Cerebellar nuclear complex (tissue), 1 donor: Measurements from ENCODE around the gene DYSF.

ENCODE experiments used
- DNase-seq, 2 experiments: peaks; one replicate each; lab custom pipeline; 2025; lab: John Stamatoyannopoulos, UW

Gene DYSF

DNA sequence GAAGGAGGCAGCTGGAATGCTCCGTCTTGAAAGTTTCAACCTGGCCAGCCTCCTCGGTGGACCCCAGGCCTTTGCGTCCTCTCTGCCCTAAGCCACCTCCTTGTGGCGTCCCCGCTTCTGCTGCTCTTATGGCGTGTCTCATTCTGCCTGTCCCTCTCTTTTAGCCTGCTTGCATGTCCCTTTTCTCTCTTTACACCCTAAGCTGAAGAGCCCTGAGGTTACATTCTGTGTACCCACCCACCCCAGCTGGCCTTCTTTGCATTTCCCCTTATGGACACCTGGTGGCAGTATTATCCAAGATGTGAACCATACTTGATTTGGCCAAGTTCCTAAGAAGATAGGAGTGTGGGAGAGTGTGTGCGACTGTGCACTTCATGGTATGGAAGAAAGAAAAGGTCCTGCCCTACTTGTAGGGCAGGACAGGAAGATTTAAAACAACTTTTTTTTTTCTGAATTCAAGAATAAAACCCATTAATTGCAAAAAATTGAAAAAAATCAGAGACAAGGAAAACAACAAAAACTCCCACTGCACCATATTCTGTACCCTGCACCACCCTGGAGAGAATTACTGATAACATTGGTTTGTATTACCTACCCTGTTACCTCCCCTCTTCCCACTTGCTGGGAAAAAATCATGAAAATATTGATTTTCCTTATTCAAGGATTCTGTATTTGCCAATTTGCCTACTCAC, 77.4 kb downstream of the DYSF start:
- DNase-seq, result no peak

- DNase-seq, result no peak
Measured at GRCh38 chr2:71531522-71532047, 78.2 kb downstream of the DYSF start.

- DNase-seq, result no peak
Measured at GRCh38 chr2:71532327-71532726, 79.0 kb downstream of the DYSF start.

GRCh38 chr2:71534201-71534600, 80.8 kb downstream of the DYSF start:
- no peak for DNase-seq

DNA sequence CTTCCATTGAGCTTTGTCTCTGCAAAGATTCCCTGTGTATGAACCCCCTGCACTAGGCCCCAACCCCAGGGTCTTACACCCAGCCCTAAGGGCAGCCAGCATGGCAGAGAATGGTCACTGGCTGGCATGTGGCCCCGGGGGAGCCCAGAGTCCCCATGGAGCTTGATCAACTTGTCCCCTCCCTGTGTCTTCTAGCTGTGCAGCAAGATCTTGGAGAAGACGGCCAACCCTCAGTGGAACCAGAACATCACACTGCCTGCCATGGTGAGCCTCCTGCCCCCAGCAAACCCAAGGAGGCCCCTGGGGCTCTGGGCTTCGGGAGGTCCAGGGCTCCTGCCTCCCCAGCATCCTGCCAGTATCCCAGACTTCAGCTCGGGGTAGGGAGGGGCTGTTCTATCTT, 81.5 kb downstream of the DYSF start:
- DNase-seq, result no peak

GRCh38 chr2:71535526-71535925, 82.2 kb downstream of the DYSF start:
- no peak for DNase-seq

GRCh38 chr2:71536226-71536671, 82.9 kb downstream of the DYSF start:
- no peak for DNase-seq

GRCh38 chr2:71538241-71538640, 84.9 kb downstream of the DYSF start:
- no peak for DNase-seq

GRCh38 chr2:71538656-71539265, 85.4 kb downstream of the DYSF start:
- no peak for DNase-seq

DNA sequence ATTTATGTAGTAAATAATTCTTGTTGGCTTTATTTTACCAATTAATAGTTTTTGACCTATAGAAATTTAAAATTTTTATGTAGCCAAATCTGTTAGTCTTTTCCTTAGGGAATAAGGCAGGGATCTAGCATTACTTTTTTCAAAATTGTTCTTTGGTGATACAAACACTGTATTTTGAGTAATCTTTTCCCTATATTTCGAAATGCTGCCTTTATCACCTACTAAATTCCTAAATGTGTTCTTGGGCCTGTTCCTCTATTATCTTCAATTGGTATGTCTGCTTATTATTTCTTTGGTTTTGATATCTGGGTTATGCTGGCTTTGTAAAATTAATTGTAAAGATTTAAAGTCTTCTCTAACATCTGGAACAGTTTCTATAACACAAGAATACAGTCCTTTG, 87.5 kb downstream of the DYSF start:
- DNase-seq, result no peak

GRCh38 chr2:71544919-71545571, 91.7 kb downstream of the DYSF start:
- DNase-seq, result no peak

- DNase-seq, result peak in 1 of 2 experiments; percentile 41
Measured at GRCh38 chr2:71545572-71546274, 92.4 kb downstream of the DYSF start.

DNA sequence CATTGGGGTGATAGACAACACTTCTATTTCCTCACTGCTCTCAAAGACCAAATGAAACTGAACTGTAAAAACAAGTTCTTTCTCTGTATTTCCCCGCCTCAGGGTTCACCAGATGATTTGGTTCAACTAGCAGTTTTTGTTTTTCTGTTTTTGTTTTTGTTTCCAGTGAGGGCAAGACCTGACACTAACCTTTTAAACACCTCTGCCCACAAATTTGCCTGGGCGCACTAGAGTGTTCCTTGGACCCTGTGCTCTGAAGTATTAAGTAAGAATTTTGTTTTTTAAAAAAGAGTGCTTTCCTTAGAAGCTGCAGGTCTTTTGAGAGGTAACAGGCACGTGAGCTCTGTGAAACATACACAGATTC, 92.9 kb downstream of the DYSF start:
- no peak for DNase-seq

- no peak for DNase-seq
Measured at GRCh38 chr2:71546777-71547281, 93.5 kb downstream of the DYSF start.

DNA sequence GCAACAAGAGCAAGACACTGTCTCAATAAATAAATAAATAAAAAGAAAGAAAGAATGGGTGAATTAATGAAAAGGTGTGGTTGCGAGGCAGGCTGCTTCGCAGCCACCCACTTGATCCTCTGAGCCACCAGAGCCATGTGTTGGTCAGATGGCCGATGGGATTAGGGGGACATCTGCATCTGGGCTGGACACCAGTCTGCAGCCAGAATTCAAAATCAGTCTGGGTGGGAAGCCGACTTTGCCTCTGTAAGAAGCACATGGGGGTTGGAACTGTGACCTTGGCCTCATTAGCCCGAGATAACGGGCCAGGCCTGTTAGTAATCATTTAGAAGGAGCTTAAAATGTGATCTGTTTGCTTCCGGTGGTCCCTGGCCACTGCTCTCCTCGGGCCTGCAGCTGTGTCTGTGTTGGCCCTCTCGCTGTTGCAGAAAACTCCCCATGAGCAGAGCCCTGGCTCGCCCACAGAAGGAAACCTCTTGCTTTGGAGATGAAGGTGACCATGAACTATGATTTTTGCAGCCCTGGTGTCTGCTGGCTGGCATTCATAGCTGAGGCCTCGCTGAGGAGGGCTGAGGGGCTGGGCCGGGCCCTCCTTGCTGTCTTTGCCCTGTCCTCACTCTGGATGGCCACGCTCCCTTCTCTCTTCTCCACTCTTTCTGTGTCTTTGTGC, 94.4 kb downstream of the DYSF start:
- DNase-seq, result no peak

DNA sequence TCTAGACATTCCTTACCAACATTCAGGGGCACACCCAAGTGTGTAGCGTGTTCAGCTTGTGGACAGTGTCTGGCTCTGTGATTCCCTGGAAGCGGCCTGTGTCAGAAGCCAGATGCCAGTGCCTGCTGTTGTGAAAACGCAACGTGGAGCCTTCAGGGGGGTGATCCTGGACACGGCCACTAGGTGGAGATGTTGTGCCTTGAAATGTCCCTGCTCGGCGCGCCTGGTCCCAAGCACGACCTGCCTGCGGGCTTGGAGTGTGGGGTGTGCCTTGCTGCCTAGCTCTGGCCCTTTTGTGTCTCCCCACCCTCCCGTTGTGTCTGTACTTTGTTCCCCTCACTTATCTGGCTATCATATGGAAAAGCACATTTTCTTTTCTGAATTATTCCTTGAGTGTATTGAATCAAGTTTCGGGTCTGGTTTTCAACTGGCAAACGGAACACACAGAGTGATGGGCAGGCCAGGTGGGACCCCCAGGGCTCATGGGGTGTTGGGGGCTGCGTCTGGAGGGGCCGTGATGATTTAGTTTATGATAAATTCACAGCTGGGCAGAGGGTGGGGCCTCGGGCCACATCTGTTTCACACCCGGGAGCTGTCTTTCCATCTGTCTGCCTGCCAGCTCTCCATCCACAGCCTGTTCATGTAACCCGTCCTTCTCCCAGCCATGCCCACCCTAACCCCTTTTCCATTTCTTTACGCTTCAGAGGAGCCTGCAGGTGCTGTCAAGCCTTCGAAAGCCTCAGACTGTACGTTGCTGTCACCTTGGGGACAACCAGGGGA, 95.5 kb downstream of the DYSF start:
- DNase-seq, result no peak

- DNase-seq, result no peak
Measured at GRCh38 chr2:71550801-71551630, 97.7 kb downstream of the DYSF start.

DNA sequence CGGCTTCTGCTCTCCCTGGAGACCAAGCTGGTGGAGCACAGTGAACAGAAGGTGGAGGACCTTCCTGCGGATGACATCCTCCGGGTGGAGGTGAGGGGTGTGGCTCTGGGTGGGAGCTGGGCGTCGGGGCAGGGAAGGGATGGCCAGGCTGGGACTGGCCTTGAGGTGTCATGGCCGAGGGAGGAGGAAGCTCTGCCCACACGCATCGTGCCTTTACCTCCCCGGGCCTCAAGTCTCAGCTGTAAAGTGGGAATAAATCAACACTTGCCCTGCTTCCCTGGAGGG, 98.2 kb downstream of the DYSF start:
- DNase-seq, result no peak

DNA sequence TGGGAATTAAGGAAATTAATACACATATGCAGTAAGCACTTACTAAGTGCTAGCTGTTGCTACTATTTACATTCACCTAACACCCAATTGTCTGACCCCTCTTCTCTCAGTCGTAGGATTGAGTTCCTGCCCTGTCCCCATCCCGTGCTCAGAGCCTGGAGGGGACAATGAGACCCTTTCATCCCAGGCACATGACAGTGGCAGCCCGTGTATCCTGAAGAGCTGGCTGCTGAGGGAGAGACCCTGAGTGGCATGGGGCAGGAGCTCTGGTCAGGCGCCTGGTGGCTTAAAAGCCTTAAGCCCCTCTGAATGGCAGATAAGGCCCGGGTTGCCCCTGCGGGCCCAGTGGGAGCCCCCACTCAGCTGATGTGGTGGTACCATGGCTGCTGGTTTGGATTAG, 99.0 kb downstream of the DYSF start:
- DNase-seq, result no peak

DNA sequence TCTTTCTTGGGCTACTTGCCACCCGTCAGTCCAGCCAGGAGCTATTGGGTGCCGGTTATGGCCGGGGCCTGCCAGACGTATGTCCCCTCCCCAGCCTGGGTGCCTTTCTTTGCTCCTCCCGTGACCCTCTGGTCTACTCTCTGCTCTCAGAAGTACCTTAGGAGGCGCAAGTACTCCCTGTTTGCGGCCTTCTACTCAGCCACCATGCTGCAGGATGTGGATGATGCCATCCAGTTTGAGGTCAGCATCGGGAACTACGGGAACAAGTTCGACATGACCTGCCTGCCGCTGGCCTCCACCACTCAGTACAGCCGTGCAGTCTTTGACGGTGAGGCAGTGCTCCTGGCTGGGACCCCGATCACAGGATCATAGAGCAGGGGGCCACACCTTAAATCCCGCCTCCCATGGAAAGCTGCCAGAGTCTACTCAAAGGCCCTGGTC, 99.5 kb downstream of the DYSF start:
- no peak for DNase-seq
